ENCODE measurements around the gene PCYT1B.

DNA sequence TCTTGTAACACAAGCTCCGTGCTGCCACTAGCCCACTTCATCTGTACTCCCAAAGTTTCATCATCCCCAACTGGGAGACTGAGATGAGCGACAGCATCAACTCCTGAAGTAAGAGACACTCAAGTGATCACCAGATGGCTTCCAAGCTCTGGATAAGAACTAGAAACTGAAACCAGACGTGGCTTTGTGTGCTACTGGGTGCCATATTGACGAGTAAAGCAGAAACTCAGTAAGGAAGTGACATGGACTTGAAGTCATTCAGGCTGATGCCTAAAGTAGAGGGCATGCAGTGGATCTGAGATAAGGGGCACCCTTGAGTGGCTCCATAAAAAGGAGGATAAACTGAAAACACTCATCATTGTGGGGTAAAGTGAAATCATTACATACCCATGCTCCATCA, 72.4 kb downstream of the PCYT1B start:
- TF ChIP-seq CTCF (IDR thresholded peaks at IDR 0.05; ENCODE audit: low read depth, low read length) (no peak), POLR2A (IDR thresholded peaks at IDR 0.05; ENCODE audit: extremely low read depth, insufficient read length) (no peak), MYC (IDR thresholded peaks at IDR 0.05; ENCODE audit: low read depth, low read length) (no peak)
- TF ChIP-seq, protein P1, sequence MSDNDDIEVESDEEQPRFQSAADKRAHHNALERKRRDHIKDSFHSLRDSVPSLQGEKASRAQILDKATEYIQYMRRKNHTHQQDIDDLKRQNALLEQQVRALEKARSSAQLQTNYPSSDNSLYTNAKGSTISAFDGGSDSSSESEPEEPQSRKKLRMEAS (IDR thresholded peaks at IDR 0.05; ENCODE audit: low read depth, low read length): no peak

Data from NB4 (cell line).